Glomerular visceral epithelial cell (primary cell): ENCODE measurements around the gene FASN.

Experiments
- DNase-seq: peaks from one replicate; pipeline ENCODE4 v3.0.0-alpha.2; 2016; ENCODE audit errors: extremely low spot score

FASN gene

GRCh38 chr17:82088838-82089722, 9.0 kb downstream of the FASN start:
- DNase-seq, result no peak

GRCh38 chr17:82087961-82088837, 9.8 kb downstream of the FASN start:
- no peak for DNase-seq

GRCh38 chr17:82086941-82087906, 10.8 kb downstream of the FASN start:
- no peak for DNase-seq

GRCh38 chr17:82085931-82086764, 11.9 kb downstream of the FASN start:
- no peak for DNase-seq

DNA sequence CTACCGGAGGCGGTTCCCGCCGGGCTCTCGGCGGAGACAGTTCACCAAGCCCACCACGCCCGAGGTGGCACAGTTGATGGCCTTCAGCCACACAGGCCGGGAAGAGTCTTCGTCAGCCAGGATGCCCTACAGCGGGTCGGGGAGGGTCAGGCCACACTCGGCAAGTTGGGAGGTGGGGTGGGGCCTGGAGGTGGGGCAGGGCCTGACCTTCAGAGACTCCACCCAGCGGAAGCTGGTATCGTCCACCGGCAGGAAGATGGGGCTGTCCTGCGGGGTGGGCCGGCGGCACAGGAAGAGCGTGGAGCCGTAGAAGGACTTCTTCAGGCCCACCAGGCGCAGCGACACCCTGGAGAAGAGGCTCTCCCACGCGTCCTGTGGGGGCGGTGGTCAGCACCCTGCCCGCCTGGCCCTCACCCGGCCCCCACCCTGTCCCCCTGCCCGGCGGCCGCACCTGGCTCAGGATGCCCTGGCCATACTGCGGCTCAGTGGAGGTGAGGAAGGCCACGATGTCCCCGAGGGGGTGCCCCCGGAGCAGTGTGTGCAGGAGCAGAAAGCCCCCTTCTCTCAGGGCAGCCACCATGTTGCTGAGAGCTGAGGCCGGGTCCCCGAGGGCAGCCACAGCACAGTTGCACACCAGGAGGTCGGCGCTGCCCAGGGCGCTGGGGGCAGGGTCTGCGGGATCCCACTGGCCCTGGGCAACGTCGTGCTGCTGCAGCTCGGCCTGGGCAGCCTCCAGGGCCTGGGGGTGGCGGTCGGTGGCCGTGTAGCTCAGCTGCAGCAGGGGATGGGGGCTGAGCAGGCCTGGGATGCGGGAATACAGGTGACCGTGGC, 12.8 kb downstream of the FASN start:
- no peak for DNase-seq

- DNase-seq, result no peak
Observed at GRCh38 chr17:82084373-82085030, 13.5 kb downstream of the FASN start.

- DNase-seq, result no peak
Observed at GRCh38 chr17:82083533-82084359, 14.3 kb downstream of the FASN start.

GRCh38 chr17:82083009-82083408, 15.0 kb downstream of the FASN start:
- DNase-seq, result no peak

DNA sequence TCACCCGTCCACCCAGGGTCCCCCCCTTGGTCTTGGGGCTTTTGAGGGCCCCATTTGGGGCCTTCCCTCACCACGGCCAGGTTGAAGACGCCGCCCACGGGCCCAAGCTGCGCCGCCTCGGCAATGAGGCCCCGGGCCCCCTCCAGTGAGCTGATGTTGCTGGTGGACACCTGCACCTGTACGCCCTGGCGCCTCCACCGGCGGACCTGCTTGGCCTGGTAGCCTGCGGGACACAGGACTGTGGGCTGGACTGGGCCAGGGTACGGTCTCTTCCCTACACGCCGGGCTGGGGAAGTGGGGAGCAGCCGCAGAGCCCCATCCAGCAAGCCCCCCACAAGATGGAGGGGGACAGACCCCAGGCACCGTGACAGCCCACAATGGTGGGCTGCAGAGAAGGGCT, 15.6 kb downstream of the FASN start:
- no peak for DNase-seq

- DNase-seq, result no peak
Observed at GRCh38 chr17:82081966-82082365, 16.1 kb downstream of the FASN start.

GRCh38 chr17:82081546-82081945, 16.5 kb downstream of the FASN start:
- DNase-seq, result no peak

DNA sequence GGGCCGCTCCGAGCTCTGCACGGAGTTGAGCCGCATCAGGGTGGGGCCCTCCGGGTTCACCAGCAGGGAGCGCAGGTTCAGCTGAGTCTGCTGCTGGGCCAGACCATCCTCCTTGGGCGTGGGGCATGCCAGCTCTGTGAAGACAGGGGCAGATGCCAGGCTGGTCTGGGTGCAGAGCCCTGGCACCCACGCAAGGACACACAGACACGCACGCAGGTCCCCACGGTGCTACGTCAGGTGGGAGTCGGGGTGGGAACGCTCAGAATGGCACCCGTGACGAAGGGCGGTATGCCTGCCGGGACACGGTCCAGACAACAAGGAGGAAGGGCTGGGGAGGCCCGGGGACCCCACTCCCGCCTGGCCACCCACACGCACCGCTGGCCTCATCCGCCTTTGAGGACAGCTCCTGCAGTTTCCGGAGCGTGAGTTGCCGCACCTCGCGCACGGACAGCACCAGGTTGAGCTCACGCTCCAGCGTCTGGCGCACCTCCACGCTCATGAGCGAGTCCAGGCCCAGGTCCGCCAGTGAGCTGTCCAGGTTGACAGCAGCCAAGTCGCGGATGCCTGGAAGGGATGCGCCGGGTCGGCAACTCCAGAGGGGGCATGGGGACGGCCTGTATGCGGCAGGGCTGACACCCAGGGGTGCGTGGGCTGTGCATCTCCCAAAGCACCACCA, 17.1 kb downstream of the FASN start:
- no peak for DNase-seq

GRCh38 chr17:82080048-82080788, 17.8 kb downstream of the FASN start:
- no peak for DNase-seq

GRCh38 chr17:82079001-82079677, 18.9 kb downstream of the FASN start:
- DNase-seq, result no peak

- no peak for DNase-seq
Observed at GRCh38 chr17:82078433-82078832, 19.6 kb downstream of the FASN start.

- DNase-seq, result no peak
Observed at GRCh38 chr17:82077617-82078358, 20.2 kb downstream of the FASN start.
